ENCODE data around the gene BMP8A.
"Not testable (repeated sequence)": the region's sequence is repeated elsewhere in the genome, so short reads cannot be mapped to it uniquely, and the experiment has no call there.

BMP8A gene

GRCh38 chr1:39499668-39500067 is 8.2 kb downstream of the BMP8A start (continued):
- no peak for TF ChIP-seq ZNF169 (tag by site-specific recombination; IDR thresholded peaks at IDR 0.05)
- TF ChIP-seq ZNF623 (tag by site-specific recombination; IDR thresholded peaks at IDR 0.05), result no peak
- no peak for TF ChIP-seq ZIC2 (tag by site-specific recombination; IDR thresholded peaks at IDR 0.05)
- TF ChIP-seq ZBTB11 (tag by site-specific recombination; conservative IDR thresholded peaks at IDR 0.05; ENCODE audit: low read depth), result no peak
- no peak for TF ChIP-seq SCRT2 (tag by site-specific recombination; IDR thresholded peaks at IDR 0.05)
- TF ChIP-seq YY2 (tag by site-specific recombination; IDR thresholded peaks at IDR 0.05), result no peak
- TF ChIP-seq ZNF843 (tag by site-specific recombination; IDR thresholded peaks at IDR 0.05), result no peak

- POLR2A ChIA-PET, result no interaction called here
- TF ChIP-seq ZFHX2 (tag by site-specific recombination; conservative IDR thresholded peaks at IDR 0.05) (peak; percentile 88), ZNF449 (tag by site-specific recombination; IDR thresholded peaks at IDR 0.05) (no peak), ZNF239 (tag by site-specific recombination; IDR thresholded peaks at IDR 0.05) (no peak), EGR2 (tag by site-specific recombination; IDR thresholded peaks at IDR 0.05; ENCODE audit: low read depth) (peak; percentile 96)
These were observed 9.5 kb downstream of the BMP8A start for GRCh38 chr1:39500862-39501389.

GRCh38 chr1:39501666-39502065 is 10.2 kb downstream of the BMP8A start:
- CTCF ChIA-PET, result interaction anchor here (0.5 to 0.8 kb wide), 3 partner anchors 37 to 403 kb away, joined by 3 read pairs; no protein-coding TSS in a partner anchor
- Histone ChIP-seq H3K36me3 (ENCODE audit: control insufficient read depth in 2 of 2, insufficient read depth in 1 of 2, low read length in 2 of 2) (no peaks in the 10 kb centered on the region), H3K27ac (ENCODE audit: extremely low read depth, low read depth, low read length) (no peak overlapping the region), H3K9me3 (ENCODE audit: control insufficient read depth, insufficient read depth, low read depth, low read length) (no peaks in the 10 kb centered on the region), H3K4me1 (ENCODE audit: control insufficient read depth, insufficient read depth, low read length) (no peaks in the 10 kb centered on the region), H3K4me3 (ENCODE audit: low read depth, low read length) (no peak overlapping the region)
- TF ChIP-seq ZNF302 (tag by site-specific recombination; IDR thresholded peaks at IDR 0.05; ENCODE audit: low read depth), result no peak
- POLR2A ChIA-PET, result no interaction called here

More at GRCh38 chr1:39500862-39501389, 9.5 kb downstream of the BMP8A start:
- H3K27ac ChIP-seq (ENCODE audit: extremely low read depth, low read depth, low read length), result no peak overlapping the region
- H3K4me1 ChIP-seq (ENCODE audit: control insufficient read depth, insufficient read depth, low read length), result no peaks in the 10 kb centered on the region
- CTCF ChIA-PET, result interaction anchor here (0.6 kb wide), 1 partner anchor 402 kb away, joined by 3 read pairs; no protein-coding TSS in a partner anchor
- no peaks in the 10 kb centered on the region for H3K9me3 ChIP-seq (ENCODE audit: control insufficient read depth, insufficient read depth, low read depth, low read length)
- H3K4me3 ChIP-seq (ENCODE audit: low read depth, low read length), result no peak overlapping the region
- no peaks in the 10 kb centered on the region for H3K36me3 ChIP-seq (ENCODE audit: control insufficient read depth in 2 of 2, insufficient read depth in 1 of 2, low read length in 2 of 2)

- H3K4me1 ChIP-seq (ENCODE audit: control insufficient read depth, insufficient read depth, low read length); H3K36me3 ChIP-seq (ENCODE audit: control insufficient read depth in 2 of 2, insufficient read depth in 1 of 2, low read length in 2 of 2); H3K9me3 ChIP-seq (ENCODE audit: control insufficient read depth, insufficient read depth, low read depth, low read length); H3K27ac ChIP-seq (ENCODE audit: extremely low read depth, low read depth, low read length); H3K4me3 ChIP-seq (ENCODE audit: low read depth, low read length); CTCF ChIA-PET; POLR2A ChIA-PET: not testable (repeated sequence)
These were observed 13.0 kb downstream of the BMP8A start for GRCh38 chr1:39504436-39504835.

GRCh38 chr1:39505289-39505688 is 13.9 kb downstream of the BMP8A start:
- CTCF ChIA-PET, result no interaction called here
- no peak overlapping the region for H3K4me3 ChIP-seq (ENCODE audit: low read depth, low read length)
- H3K27ac ChIP-seq (ENCODE audit: extremely low read depth, low read depth, low read length), result no peak overlapping the region
- H3K36me3 ChIP-seq (ENCODE audit: control insufficient read depth in 2 of 2, insufficient read depth in 1 of 2, low read length in 2 of 2), result no peaks in the 10 kb centered on the region
- POLR2A ChIA-PET, result no interaction called here
- no peaks in the 10 kb centered on the region for H3K9me3 ChIP-seq (ENCODE audit: control insufficient read depth, insufficient read depth, low read depth, low read length)
- no peaks in the 10 kb centered on the region for H3K4me1 ChIP-seq (ENCODE audit: control insufficient read depth, insufficient read depth, low read length)
- TF ChIP-seq ZNF398 (tag by site-specific recombination; IDR thresholded peaks at IDR 0.05), result no peak
- no peak for TF ChIP-seq TCF7L2 (IDR thresholded peaks at IDR 0.05; ENCODE audit: borderline replicate concordance, low read depth, low read length)
- no peak for TF ChIP-seq MYNN (tag by site-specific recombination; IDR thresholded peaks at IDR 0.05; ENCODE audit: borderline replicate concordance)
- no peak for TF ChIP-seq ZNF354C (tag by site-specific recombination; IDR thresholded peaks at IDR 0.05; ENCODE audit: borderline replicate concordance, low read depth)
- TF ChIP-seq ZNF549 (tag by site-specific recombination; IDR thresholded peaks at IDR 0.05), result no peak
- TF ChIP-seq ZNF121 (tag by site-specific recombination; IDR thresholded peaks at IDR 0.05), result no peak

All from HEK293 (cell line).